ENCODE measurements around the gene MGAT4C.
"Not testable (repeated sequence)": the region's sequence is repeated elsewhere in the genome, so short reads cannot be mapped to it uniquely, and the experiment has no call there.

MGAT4C gene

GRCh38 chr12:86256163-86256562, at the start of gene MGAT4C:
Gene MGAT4C, minus strand, starts transcription at chr12:86256391.
- Histone ChIP-seq H3K27me3 (ENCODE audit: insufficient read depth, low read length) (no peaks in the 10 kb centered on the region), H3K4me3 (ENCODE audit: low read length) (no peak within 1 kb of the TSS), H2AFZ (ENCODE audit: low read depth, low read length) (peak within 1 kb of the TSS; percentile 51), H3K36me3 (ENCODE audit: insufficient read depth, low read length) (no peaks in the 10 kb centered on the region), H3K9me3 (ENCODE audit: low read length) (no peaks in the 10 kb centered on the region), H3K4me1 (ENCODE audit: insufficient read depth, low read length) (no peaks in the 10 kb centered on the region)

DNA sequence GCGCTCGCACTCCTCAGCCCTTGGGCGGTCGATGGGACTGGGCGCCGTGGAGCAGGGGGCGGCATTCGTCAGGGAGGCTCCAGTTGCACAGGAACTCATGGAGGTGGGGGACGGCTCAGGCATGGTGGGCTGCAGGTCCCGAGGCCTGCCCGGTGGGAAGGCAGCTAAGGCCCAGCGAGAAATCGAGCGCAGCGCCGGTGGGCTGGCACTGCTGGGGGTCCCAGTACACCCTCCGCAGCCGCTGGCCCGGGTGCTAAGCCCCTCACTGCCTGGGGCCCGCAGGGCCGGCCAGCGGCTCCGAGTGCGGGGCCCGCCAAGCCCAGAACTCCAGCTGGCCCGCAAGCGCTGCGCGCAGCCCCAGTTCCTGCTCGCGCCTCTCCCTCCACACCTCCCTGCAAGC, 40.2 kb upstream of the MGAT4C start:
- not testable (repeated sequence) for H3K9me3 ChIP-seq (ENCODE audit: low read length); H3K4me1 ChIP-seq (ENCODE audit: insufficient read depth, low read length); H3K27me3 ChIP-seq (ENCODE audit: insufficient read depth, low read length); H3K4me3 ChIP-seq (ENCODE audit: low read length); H3K36me3 ChIP-seq (ENCODE audit: insufficient read depth, low read length); H2AFZ ChIP-seq (ENCODE audit: low read depth, low read length)

GRCh38 chr12:86293682-86294240, 37.6 kb upstream of the MGAT4C start:
- Histone ChIP-seq H2AFZ (ENCODE audit: low read depth, low read length) (no peak overlapping the region), H3K27me3 (ENCODE audit: insufficient read depth, low read length) (no peaks in the 10 kb centered on the region), H3K4me3 (ENCODE audit: low read length) (no peak overlapping the region), H3K4me1 (ENCODE audit: insufficient read depth, low read length) (no peaks in the 10 kb centered on the region), H3K9me3 (ENCODE audit: low read length) (no peaks in the 10 kb centered on the region), H3K36me3 (ENCODE audit: insufficient read depth, low read length) (no peaks in the 10 kb centered on the region)

GRCh38 chr12:86292480-86292879, 36.3 kb upstream of the MGAT4C start:
- Histone ChIP-seq H3K9me3 (ENCODE audit: low read length) (no peaks in the 10 kb centered on the region), H3K27me3 (ENCODE audit: insufficient read depth, low read length) (no peaks in the 10 kb centered on the region), H3K4me3 (ENCODE audit: low read length) (no peak overlapping the region), H2AFZ (ENCODE audit: low read depth, low read length) (no peak overlapping the region), H3K36me3 (ENCODE audit: insufficient read depth, low read length) (no peaks in the 10 kb centered on the region), H3K4me1 (ENCODE audit: insufficient read depth, low read length) (no peaks in the 10 kb centered on the region)

DNA sequence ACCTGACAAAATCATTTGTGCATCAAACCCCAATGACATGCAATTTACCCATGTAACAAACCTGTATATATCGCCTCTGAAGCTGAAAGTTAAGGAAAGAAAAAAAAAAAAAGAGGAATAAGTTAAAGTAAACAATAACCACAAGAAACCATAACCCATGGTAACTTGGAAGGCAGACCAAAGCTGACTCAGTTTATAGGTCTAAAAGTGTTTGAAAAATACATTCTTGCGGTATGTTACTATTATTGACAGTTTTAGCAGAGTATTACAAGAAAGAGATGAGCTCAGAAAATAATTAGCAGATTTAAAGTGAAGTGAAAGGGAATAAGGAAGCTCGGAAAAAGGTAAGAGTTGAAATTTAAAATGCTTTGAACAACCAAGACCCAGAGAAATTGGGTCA, 34.4 kb upstream of the MGAT4C start:
- no peaks in the 10 kb centered on the region for H3K9me3 ChIP-seq (ENCODE audit: low read length)
- H3K36me3 ChIP-seq (ENCODE audit: insufficient read depth, low read length) = no peaks in the 10 kb centered on the region
- H3K4me3 ChIP-seq (ENCODE audit: low read length) = no peak overlapping the region
- H3K27me3 ChIP-seq (ENCODE audit: insufficient read depth, low read length) = no peaks in the 10 kb centered on the region
- no peak overlapping the region for H2AFZ ChIP-seq (ENCODE audit: low read depth, low read length)
- no peaks in the 10 kb centered on the region for H3K4me1 ChIP-seq (ENCODE audit: insufficient read depth, low read length)

GRCh38 chr12:86286119-86286518, 29.9 kb upstream of the MGAT4C start:
- no peaks in the 10 kb centered on the region for H3K27me3 ChIP-seq (ENCODE audit: insufficient read depth, low read length)
- H2AFZ ChIP-seq (ENCODE audit: low read depth, low read length) = no peak overlapping the region
- no peaks in the 10 kb centered on the region for H3K36me3 ChIP-seq (ENCODE audit: insufficient read depth, low read length)
- H3K4me1 ChIP-seq (ENCODE audit: insufficient read depth, low read length) = no peaks in the 10 kb centered on the region
- no peaks in the 10 kb centered on the region for H3K9me3 ChIP-seq (ENCODE audit: low read length)
- no peak overlapping the region for H3K4me3 ChIP-seq (ENCODE audit: low read length)

GRCh38 chr12:86283620-86284019, 27.4 kb upstream of the MGAT4C start:
- H2AFZ ChIP-seq (ENCODE audit: low read depth, low read length) = no peak overlapping the region
- no peak overlapping the region for H3K4me3 ChIP-seq (ENCODE audit: low read length)
- no peaks in the 10 kb centered on the region for H3K27me3 ChIP-seq (ENCODE audit: insufficient read depth, low read length)
- H3K9me3 ChIP-seq (ENCODE audit: low read length) = no peaks in the 10 kb centered on the region
- no peaks in the 10 kb centered on the region for H3K36me3 ChIP-seq (ENCODE audit: insufficient read depth, low read length)
- H3K4me1 ChIP-seq (ENCODE audit: insufficient read depth, low read length) = no peaks in the 10 kb centered on the region

GRCh38 chr12:86275356-86275755, 19.2 kb upstream of the MGAT4C start:
- H3K9me3 ChIP-seq (ENCODE audit: low read length) = no peaks in the 10 kb centered on the region
- no peaks in the 10 kb centered on the region for H3K36me3 ChIP-seq (ENCODE audit: insufficient read depth, low read length)
- no peak overlapping the region for H2AFZ ChIP-seq (ENCODE audit: low read depth, low read length)
- H3K4me1 ChIP-seq (ENCODE audit: insufficient read depth, low read length) = no peaks in the 10 kb centered on the region
- no peak overlapping the region for H3K4me3 ChIP-seq (ENCODE audit: low read length)
- H3K27me3 ChIP-seq (ENCODE audit: insufficient read depth, low read length) = no peaks in the 10 kb centered on the region

GRCh38 chr12:86265329-86265695, 9.1 kb upstream of the MGAT4C start:
- Histone ChIP-seq H3K4me3 (ENCODE audit: low read length) (no peak overlapping the region), H3K36me3 (ENCODE audit: insufficient read depth, low read length) (no peaks in the 10 kb centered on the region), H3K9me3 (ENCODE audit: low read length) (no peaks in the 10 kb centered on the region), H2AFZ (ENCODE audit: low read depth, low read length) (no peak overlapping the region), H3K27me3 (ENCODE audit: insufficient read depth, low read length) (no peaks in the 10 kb centered on the region), H3K4me1 (ENCODE audit: insufficient read depth, low read length) (no peaks in the 10 kb centered on the region)

- Histone ChIP-seq H3K4me3 (ENCODE audit: low read length) (no peak overlapping the region), H3K9me3 (ENCODE audit: low read length) (no peaks in the 10 kb centered on the region), H3K36me3 (ENCODE audit: insufficient read depth, low read length) (no peaks in the 10 kb centered on the region), H3K4me1 (ENCODE audit: insufficient read depth, low read length) (no peaks in the 10 kb centered on the region), H2AFZ (ENCODE audit: low read depth, low read length) (no peak overlapping the region), H3K27me3 (ENCODE audit: insufficient read depth, low read length) (no peaks in the 10 kb centered on the region)
Observed at GRCh38 chr12:86264451-86265328, 8.5 kb upstream of the MGAT4C start.

- Histone ChIP-seq H3K36me3 (ENCODE audit: insufficient read depth, low read length) (no peaks in the 10 kb centered on the region), H3K4me1 (ENCODE audit: insufficient read depth, low read length) (no peaks in the 10 kb centered on the region)
Observed at GRCh38 chr12:86261578-86261977, 5.4 kb upstream of the MGAT4C start.

DNA sequence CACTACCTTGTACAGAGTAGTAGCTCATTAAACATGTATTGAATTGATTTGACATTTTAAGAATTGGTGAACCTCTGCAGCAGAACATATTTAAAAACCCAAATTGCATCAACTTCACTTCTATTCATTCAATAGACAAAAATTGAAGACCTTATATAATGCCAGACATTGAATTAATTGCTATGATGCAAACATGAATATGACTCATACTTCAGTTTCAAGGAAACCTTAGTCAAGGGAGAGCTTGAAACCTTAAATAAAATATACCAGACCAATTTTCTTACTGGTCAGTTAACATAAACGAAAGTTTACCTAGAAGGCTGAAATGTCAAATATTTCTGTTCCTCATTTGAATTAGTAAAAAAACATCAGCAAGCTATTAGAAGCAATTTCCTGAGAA, 5.0 kb upstream of the MGAT4C start:
- no peaks in the 10 kb centered on the region for H3K4me1 ChIP-seq (ENCODE audit: insufficient read depth, low read length)
- H3K4me3 ChIP-seq (ENCODE audit: low read length) = no peak overlapping the region
- no peaks in the 10 kb centered on the region for H3K9me3 ChIP-seq (ENCODE audit: low read length)
- no peaks in the 10 kb centered on the region for H3K36me3 ChIP-seq (ENCODE audit: insufficient read depth, low read length)
- no peak overlapping the region for H2AFZ ChIP-seq (ENCODE audit: low read depth, low read length)
- no peaks in the 10 kb centered on the region for H3K27me3 ChIP-seq (ENCODE audit: insufficient read depth, low read length)

More at GRCh38 chr12:86261578-86261977, 5.4 kb upstream of the MGAT4C start:
- H3K27me3 ChIP-seq (ENCODE audit: insufficient read depth, low read length) = no peaks in the 10 kb centered on the region
- no peak overlapping the region for H3K4me3 ChIP-seq (ENCODE audit: low read length)
- no peak overlapping the region for H2AFZ ChIP-seq (ENCODE audit: low read depth, low read length)
- no peaks in the 10 kb centered on the region for H3K9me3 ChIP-seq (ENCODE audit: low read length)

GRCh38 chr12:86260183-86260582, 4.0 kb upstream of the MGAT4C start:
- H2AFZ ChIP-seq (ENCODE audit: low read depth, low read length) = no peak overlapping the region
- H3K36me3 ChIP-seq (ENCODE audit: insufficient read depth, low read length) = no peaks in the 10 kb centered on the region
- no peaks in the 10 kb centered on the region for H3K9me3 ChIP-seq (ENCODE audit: low read length)
- no peak overlapping the region for H3K4me3 ChIP-seq (ENCODE audit: low read length)
- H3K27me3 ChIP-seq (ENCODE audit: insufficient read depth, low read length) = no peaks in the 10 kb centered on the region
- no peaks in the 10 kb centered on the region for H3K4me1 ChIP-seq (ENCODE audit: insufficient read depth, low read length)

GRCh38 chr12:86257134-86257533, 943 bp upstream of the MGAT4C start:
- Histone ChIP-seq H3K36me3 (ENCODE audit: insufficient read depth, low read length) (no peaks in the 10 kb centered on the region), H3K4me1 (ENCODE audit: insufficient read depth, low read length) (no peaks in the 10 kb centered on the region), H2AFZ (ENCODE audit: low read depth, low read length) (peak overlapping the region; percentile 51), H3K9me3 (ENCODE audit: low read length) (no peaks in the 10 kb centered on the region), H3K4me3 (ENCODE audit: low read length) (no peak overlapping the region), H3K27me3 (ENCODE audit: insufficient read depth, low read length) (no peaks in the 10 kb centered on the region)
